Urinary bladder (tissue), 4 donors: ENCODE data around the gene CFAP73. TPM values are rescaled to one million over a fixed set of nuclear protein-coding genes. Genes with fewer than 3 reads are reported as not detected.

Source experiments
- DNase-seq: peaks from one replicate; pipeline ENCODE4 v3.0.0-alpha.2; 2015; ENCODE audit errors: extremely low spot score
- H3K27ac ChIP-seq: one replicate; pipeline ENCODE4 v1.5.1; 2013; ENCODE audit warnings: low read depth, mild to moderate bottlenecking, moderate library complexity
- H3K36me3 ChIP-seq: one replicate; pipeline ENCODE4 v1.6.1; 2013; ENCODE audit warnings: mild to moderate bottlenecking, moderate library complexity; ENCODE audit not compliant: insufficient read depth
- H3K4me1 ChIP-seq: one replicate; pipeline ENCODE4 v1.6.1; 2013; ENCODE audit warnings: mild to moderate bottlenecking, moderate library complexity; ENCODE audit not compliant: insufficient read depth
- H3K4me3 ChIP-seq: one replicate; pipeline ENCODE4 v1.5.1; 2013; ENCODE audit warnings: low read depth, low read length
- WGBS: extraction: QIAGEN DNeasy Blood & Tissue Kit; methylation state at CpG from one replicate; pipeline ENCODE4 v1.1.7; 2013; 5-methylcytosine and 5-hydroxymethylcytosine counted together
- polyA plus RNA-seq: library from polyadenylated mRNA; stranded (reverse); fragments of 200-250 nt; gene quantifications from one replicate; pipeline ENCODE4 v1.2.3, GENCODE V29; 2013
- total RNA-seq: library from RNA; depleted of rRNA; stranded (reverse); fragments of >200 nt; gene quantifications from one replicate; pipeline ENCODE4 v1.2.3, GENCODE V29; 2014
- donor health status: healthy with polysubstance abuse.
- donor health status: healthy.

The CFAP73 gene
- total and polyA plus RNA-seq, 2 donors, result 0.39 TPM; not detected in 1

GRCh38 chr12:113129664-113130456, 19.7 kb upstream of the CFAP73 start:
- 72% methylated on average over 17 of the region's 17 CpGs for WGBS
- Histone ChIP-seq H3K27ac (no peak overlapping the region), H3K36me3 (no peaks in the 10 kb centered on the region), H3K4me3 (no peak overlapping the region), H3K4me1 (no peaks in the 10 kb centered on the region)
- DNase-seq, result no peak

GRCh38 chr12:113130457-113131135, 18.9 kb upstream of the CFAP73 start:
- Histone ChIP-seq H3K4me3 (no peak overlapping the region), H3K27ac (no peak overlapping the region), H3K36me3 (no peaks in the 10 kb centered on the region), H3K4me1 (no peaks in the 10 kb centered on the region)
- no peak for DNase-seq
- WGBS, result 47% methylated on average over 18 of the region's 18 CpGs

- WGBS, result 63% methylated on average over 1 of the region's 1 CpG
- H3K4me3 ChIP-seq, result no peak overlapping the region
- no peaks in the 10 kb centered on the region for H3K36me3 ChIP-seq
- H3K27ac ChIP-seq, result no peak overlapping the region
- H3K4me1 ChIP-seq, result no peaks in the 10 kb centered on the region
- no peak for DNase-seq
Observed at GRCh38 chr12:113131556-113131955, 18.0 kb upstream of the CFAP73 start.

- H3K4me3 ChIP-seq, result no peak overlapping the region
- H3K4me1 ChIP-seq, result no peaks in the 10 kb centered on the region
- no peak for DNase-seq
- WGBS, result 40% methylated on average over 6 of the region's 6 CpGs
- no peak overlapping the region for H3K27ac ChIP-seq
- no peaks in the 10 kb centered on the region for H3K36me3 ChIP-seq
Observed at GRCh38 chr12:113133036-113133435, 16.5 kb upstream of the CFAP73 start.

GRCh38 chr12:113133666-113134065, 15.9 kb upstream of the CFAP73 start:
- H3K27ac ChIP-seq, result no peak overlapping the region
- no peak overlapping the region for H3K4me3 ChIP-seq
- DNase-seq, result no peak
- H3K4me1 ChIP-seq, result no peaks in the 10 kb centered on the region
- WGBS, result 66% methylated on average over 3 of the region's 3 CpGs
- H3K36me3 ChIP-seq, result no peaks in the 10 kb centered on the region

- no peak for DNase-seq
- WGBS, result 45% methylated on average over 2 of the region's 2 CpGs
- H3K4me1 ChIP-seq, result no peaks in the 10 kb centered on the region
- no peak overlapping the region for H3K4me3 ChIP-seq
- H3K36me3 ChIP-seq, result no peaks in the 10 kb centered on the region
- H3K27ac ChIP-seq, result no peak overlapping the region
Observed at GRCh38 chr12:113134071-113134470, 15.5 kb upstream of the CFAP73 start.

GRCh38 chr12:113134521-113134951, 15.0 kb upstream of the CFAP73 start:
- Histone ChIP-seq H3K27ac (no peak overlapping the region), H3K4me1 (no peaks in the 10 kb centered on the region), H3K4me3 (no peak overlapping the region), H3K36me3 (no peaks in the 10 kb centered on the region)
- DNase-seq, result no peak
- 52% methylated on average over 6 of the region's 6 CpGs for WGBS

GRCh38 chr12:113135178-113136127, 14.1 kb upstream of the CFAP73 start, which contains the start of gene RASAL1:
Gene RASAL1, minus strand, starts transcription at chr12:113135761. Its CDS starts 299 bp downstream, at chr12:113135462.
- Histone ChIP-seq H3K4me3 (no peak within 1 kb of the TSS), H3K4me1 (no peaks in the 10 kb centered on the region), H3K36me3 (no peaks in the 10 kb centered on the region), H3K27ac (no peak within 1 kb of the TSS)
- no peak for DNase-seq
- WGBS, result 3% methylated on average over 68 of the region's 68 CpGs

- Histone ChIP-seq H3K27ac (no peak overlapping the region), H3K4me1 (no peaks in the 10 kb centered on the region), H3K36me3 (no peaks in the 10 kb centered on the region), H3K4me3 (no peak overlapping the region)
- DNase-seq, result no peak
- WGBS, result 35% methylated on average over 21 of the region's 21 CpGs
Observed at GRCh38 chr12:113136128-113136989, 13.2 kb upstream of the CFAP73 start.

GRCh38 chr12:113136990-113137511, 12.5 kb upstream of the CFAP73 start:
- H3K27ac ChIP-seq, result no peak overlapping the region
- no peaks in the 10 kb centered on the region for H3K36me3 ChIP-seq
- no peak for DNase-seq
- no peaks in the 10 kb centered on the region for H3K4me1 ChIP-seq
- no peak overlapping the region for H3K4me3 ChIP-seq
- WGBS, result 82% methylated on average over 6 of the region's 6 CpGs

- Histone ChIP-seq H3K4me1 (no peaks in the 10 kb centered on the region), H3K36me3 (no peaks in the 10 kb centered on the region), H3K27ac (no peak overlapping the region), H3K4me3 (no peak overlapping the region)
- WGBS, result 82% methylated on average over 12 of the region's 12 CpGs
- DNase-seq, result no peak
Observed at GRCh38 chr12:113137861-113138783, 11.4 kb upstream of the CFAP73 start.

GRCh38 chr12:113138826-113139225, 10.7 kb upstream of the CFAP73 start:
- Histone ChIP-seq H3K27ac (no peak overlapping the region), H3K4me1 (no peaks in the 10 kb centered on the region), H3K4me3 (no peak overlapping the region), H3K36me3 (no peaks in the 10 kb centered on the region)
- 77% methylated on average over 3 of the region's 3 CpGs for WGBS
- DNase-seq, result no peak
